ENCODE data around the gene DRC7.

DNA sequence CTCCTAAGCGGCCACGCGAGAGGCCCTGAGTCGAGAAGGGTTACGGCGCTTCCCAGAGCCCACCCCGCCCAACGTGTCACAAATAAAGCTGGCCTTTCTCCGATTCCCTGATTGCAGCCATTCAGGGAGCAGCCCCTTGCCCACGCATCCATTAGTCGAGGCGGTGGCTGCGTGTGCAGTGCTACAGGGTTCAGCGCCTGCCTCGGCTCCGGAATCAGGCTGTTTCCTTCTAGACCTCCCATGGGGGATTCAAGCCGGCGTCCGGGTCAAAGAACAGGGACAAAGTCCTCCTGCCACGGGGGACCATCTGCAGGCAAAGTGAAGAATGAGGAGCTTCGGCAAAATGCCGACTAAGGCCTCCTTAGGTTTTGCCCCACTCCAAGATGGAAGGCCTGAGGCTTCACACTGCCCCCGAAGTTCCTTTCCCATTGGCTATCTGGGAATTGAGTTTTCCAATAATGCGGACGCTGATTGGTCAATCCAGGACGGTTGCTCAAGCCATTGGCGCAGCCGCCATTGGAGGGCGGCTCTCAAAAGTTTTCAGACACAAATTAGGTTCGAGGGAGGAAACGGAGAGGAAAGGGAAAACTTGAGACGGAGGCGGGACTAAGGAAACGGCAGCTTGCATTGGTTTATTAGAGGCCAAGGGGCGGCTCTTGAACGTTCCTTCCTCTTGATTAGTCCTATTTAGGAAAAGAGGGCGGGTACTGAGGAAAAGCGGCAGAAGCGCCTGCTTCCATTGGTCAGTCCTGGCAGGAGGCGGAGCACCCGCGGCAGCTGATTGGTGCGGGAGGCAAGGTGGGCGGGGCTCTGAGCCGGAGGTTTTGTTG, 40.5 kb downstream of the DRC7 start:
- TF ChIP-seq JUN (CRISPR knock-in tag; IDR thresholded peaks at IDR 0.05) (no peak), FOXP4 (CRISPR knock-in tag; IDR thresholded peaks at IDR 0.05) (peak; percentile 46; the same call in 1 of the 2 replicates), ARID4B (CRISPR knock-in tag; IDR thresholded peaks at IDR 0.05; ENCODE audit: borderline replicate concordance) (no peak)

Measured in WTC11 (cell line).